K562 (cell line): ENCODE data around the gene HEMGN. TPM values are rescaled to one million over a fixed set of nuclear protein-coding genes. Genes with fewer than 3 reads are reported as not detected.
A peak's percentile ranks its signal among the peaks of the same experiment; 100 is the strongest.

Experiments
- ARID1B ChIP-seq: fragments of 450-650 bp; IDR thresholded peaks from 2 replicates; pipeline ENCODE4 v1.6.1; 2016; ENCODE audit warnings: antibody characterized with exemption, mild to moderate bottlenecking, inconsistent platforms
- BRCA1 ChIP-seq, 2 experiments: fragments of 450-650 bp in 1 of 2; sonication (generic) in 1 of 2; formaldehyde crosslinking in 1 of 2; IDR thresholded peaks; 2 replicates each; pipeline versions ENCODE4 v1.5.0 to v1.6.1; 2017 to 2020; ENCODE audit warnings: mild to moderate bottlenecking in 1 of 2, missing genetic modification reagents in 1 of 2
- KHSRP ChIP-seq: fragments of 450-650 bp; IDR thresholded peaks from 2 replicates; pipeline ENCODE4 v1.6.1; 2017
- PTRF ChIP-seq: fragments of 450-650 bp; IDR thresholded peaks from 2 replicates; pipeline ENCODE4 v1.6.1; 2016; ENCODE audit warnings: mild to moderate bottlenecking, missing genetic modification characterization, missing compliant biosample characterization
- RAD51 ChIP-seq: fragments of 450-650 bp; IDR thresholded peaks from 2 replicates; pipeline ENCODE4 v1.7.1; 2016; ENCODE audit warnings: low read depth, mild to moderate bottlenecking, borderline replicate concordance
- RBM17 ChIP-seq: fragments of 200-400 bp; formaldehyde crosslinking; IDR thresholded peaks from 2 replicates; pipeline ENCODE4 v1.6.1; 2017; ENCODE audit warnings: low read depth, mild to moderate bottlenecking, low read length, borderline replicate concordance
- SOX6 ChIP-seq: fragments of 450-650 bp; IDR thresholded peaks from 2 replicates; pipeline ENCODE4 v1.6.1; 2014; ENCODE audit warnings: mild to moderate bottlenecking
- TRIM28 ChIP-seq: fragments of 450-650 bp; IDR thresholded peaks from 2 replicates; pipeline ENCODE4 v1.6.1; 2017
- U2AF1 ChIP-seq: fragments of 200-400 bp; formaldehyde crosslinking; optimal IDR thresholded peaks from 2 replicates; pipeline ENCODE3; 2017; ENCODE audit warnings: mild to moderate bottlenecking, low read depth, low read length, moderate library complexity
- ZNF311 ChIP-seq: fragments of 250-450 bp; sonication (Bioruptor Pico); IDR thresholded peaks from 2 replicates; pipeline ENCODE4 v1.4.0; 2020; ENCODE audit warnings: mild to moderate bottlenecking, moderate library complexity
- polyA plus RNA-seq, 8 experiments: library from polyadenylated mRNA; depleted of rRNA in 4 of 8; stranded (reverse) in 5 of 8; unstranded in 3 of 8; fragments of >200 nt; fragmentation: Nextera tagmentation in 2 of 8; fragmentation: Illumina TruSeq in 1 of 8; extraction: Ambion mirVana in 2 of 8; extraction: Trizol in 1 of 8; gene quantifications; 2 replicates each; pipeline versions ENCODE4 v1.2.1 to v1.2.3, GENCODE V29; 2011 to 2014; ENCODE audit warnings: inconsistent platforms in 1 of 8, missing spikeins in 1 of 8
- total RNA-seq, 7 experiments: library from RNA; depleted of rRNA in 6 of 7; stranded (reverse); fragments of >200 nt in 6 of 7; fragmentation: Illumina TruSeq in 2 of 7; extraction: Trizol in 2 of 7; gene quantifications; 2 replicates each; pipeline versions ENCODE4 v1.2.1 to v1.2.3, GENCODE V29; 2011 to 2021; ENCODE audit warnings: low replicate concordance in 1 of 7
- TF ChIP-seq, protein P1 (sequence below): sonication (generic); formaldehyde crosslinking; IDR thresholded peaks from 2 replicates; pipeline ENCODE4 v1.8.0; 2022; ENCODE audit warnings: mild to moderate bottlenecking, missing genetic modification reagents
- TF ChIP-seq, protein P2 (sequence below): fragments of 450-650 bp; IDR thresholded peaks from 2 replicates; pipeline ENCODE4 v1.6.1; 2016; ENCODE audit warnings: mild to moderate bottlenecking, moderate library complexity
- TF ChIP-seq, protein P3 (sequence below): conservative IDR thresholded peaks from 2 replicates; pipeline ENCODE4 v1.6.1; 2011; ENCODE audit warnings: low read depth, mild to moderate bottlenecking, low read length; ENCODE audit not compliant: control insufficient read depth

HEMGN gene
- total and polyA plus RNA-seq, 9 of the 15 experiments (the other 6 are each of a cell fraction or from before 2014, with no cell fraction given), result 56.3 to 258 (median 137) TPM

DNA sequence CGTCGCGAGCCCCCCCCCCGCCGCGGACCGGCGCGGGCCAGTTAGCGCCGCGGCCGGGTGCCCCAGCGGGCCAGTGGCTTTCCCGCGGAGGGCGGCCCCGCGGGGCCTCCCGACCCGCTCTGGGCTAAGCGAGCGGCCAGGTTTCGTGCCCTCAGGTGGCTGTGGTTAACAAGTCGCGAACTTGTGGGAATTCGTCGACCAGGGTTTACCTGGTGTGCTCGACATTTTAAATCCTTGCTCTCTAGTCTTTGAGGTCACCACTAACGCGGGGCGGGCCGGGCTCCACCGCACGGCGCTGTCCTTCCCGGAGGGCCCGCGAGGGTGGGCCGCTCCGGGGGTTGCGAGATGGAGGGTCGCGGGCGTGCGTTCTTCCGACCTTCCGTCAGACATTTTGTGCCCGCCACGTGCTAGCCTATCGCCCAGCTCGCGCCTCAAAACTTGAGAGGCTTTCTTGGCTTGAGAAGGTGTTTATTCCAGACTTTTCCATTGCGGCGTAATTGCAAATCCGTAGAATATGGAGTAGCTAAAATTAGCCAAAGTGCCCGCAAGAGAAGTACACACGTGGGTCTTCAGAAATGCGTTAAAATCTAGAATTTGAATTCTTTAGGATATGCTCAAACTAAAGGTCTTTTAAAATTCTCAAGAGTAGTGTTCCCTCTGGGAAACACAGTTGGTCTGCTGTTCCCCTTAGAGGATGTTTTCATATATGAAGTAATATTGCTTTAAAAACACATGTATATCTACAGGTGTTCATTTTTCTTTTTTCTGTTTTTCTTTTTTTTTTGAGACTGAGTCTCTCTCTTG is 47.3 kb upstream of the HEMGN start (continued):
- no peak for TF ChIP-seq RAD51
- no peak for TF ChIP-seq KHSRP
- TF ChIP-seq, protein P1, sequence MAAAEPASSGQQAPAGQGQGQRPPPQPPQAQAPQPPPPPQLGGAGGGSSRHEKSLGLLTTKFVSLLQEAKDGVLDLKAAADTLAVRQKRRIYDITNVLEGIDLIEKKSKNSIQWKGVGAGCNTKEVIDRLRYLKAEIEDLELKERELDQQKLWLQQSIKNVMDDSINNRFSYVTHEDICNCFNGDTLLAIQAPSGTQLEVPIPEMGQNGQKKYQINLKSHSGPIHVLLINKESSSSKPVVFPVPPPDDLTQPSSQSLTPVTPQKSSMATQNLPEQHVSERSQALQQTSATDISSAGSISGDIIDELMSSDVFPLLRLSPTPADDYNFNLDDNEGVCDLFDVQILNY (CRISPR knock-in tag), result no peak
- no peak for TF ChIP-seq RBM17
- TF ChIP-seq, protein P2, sequence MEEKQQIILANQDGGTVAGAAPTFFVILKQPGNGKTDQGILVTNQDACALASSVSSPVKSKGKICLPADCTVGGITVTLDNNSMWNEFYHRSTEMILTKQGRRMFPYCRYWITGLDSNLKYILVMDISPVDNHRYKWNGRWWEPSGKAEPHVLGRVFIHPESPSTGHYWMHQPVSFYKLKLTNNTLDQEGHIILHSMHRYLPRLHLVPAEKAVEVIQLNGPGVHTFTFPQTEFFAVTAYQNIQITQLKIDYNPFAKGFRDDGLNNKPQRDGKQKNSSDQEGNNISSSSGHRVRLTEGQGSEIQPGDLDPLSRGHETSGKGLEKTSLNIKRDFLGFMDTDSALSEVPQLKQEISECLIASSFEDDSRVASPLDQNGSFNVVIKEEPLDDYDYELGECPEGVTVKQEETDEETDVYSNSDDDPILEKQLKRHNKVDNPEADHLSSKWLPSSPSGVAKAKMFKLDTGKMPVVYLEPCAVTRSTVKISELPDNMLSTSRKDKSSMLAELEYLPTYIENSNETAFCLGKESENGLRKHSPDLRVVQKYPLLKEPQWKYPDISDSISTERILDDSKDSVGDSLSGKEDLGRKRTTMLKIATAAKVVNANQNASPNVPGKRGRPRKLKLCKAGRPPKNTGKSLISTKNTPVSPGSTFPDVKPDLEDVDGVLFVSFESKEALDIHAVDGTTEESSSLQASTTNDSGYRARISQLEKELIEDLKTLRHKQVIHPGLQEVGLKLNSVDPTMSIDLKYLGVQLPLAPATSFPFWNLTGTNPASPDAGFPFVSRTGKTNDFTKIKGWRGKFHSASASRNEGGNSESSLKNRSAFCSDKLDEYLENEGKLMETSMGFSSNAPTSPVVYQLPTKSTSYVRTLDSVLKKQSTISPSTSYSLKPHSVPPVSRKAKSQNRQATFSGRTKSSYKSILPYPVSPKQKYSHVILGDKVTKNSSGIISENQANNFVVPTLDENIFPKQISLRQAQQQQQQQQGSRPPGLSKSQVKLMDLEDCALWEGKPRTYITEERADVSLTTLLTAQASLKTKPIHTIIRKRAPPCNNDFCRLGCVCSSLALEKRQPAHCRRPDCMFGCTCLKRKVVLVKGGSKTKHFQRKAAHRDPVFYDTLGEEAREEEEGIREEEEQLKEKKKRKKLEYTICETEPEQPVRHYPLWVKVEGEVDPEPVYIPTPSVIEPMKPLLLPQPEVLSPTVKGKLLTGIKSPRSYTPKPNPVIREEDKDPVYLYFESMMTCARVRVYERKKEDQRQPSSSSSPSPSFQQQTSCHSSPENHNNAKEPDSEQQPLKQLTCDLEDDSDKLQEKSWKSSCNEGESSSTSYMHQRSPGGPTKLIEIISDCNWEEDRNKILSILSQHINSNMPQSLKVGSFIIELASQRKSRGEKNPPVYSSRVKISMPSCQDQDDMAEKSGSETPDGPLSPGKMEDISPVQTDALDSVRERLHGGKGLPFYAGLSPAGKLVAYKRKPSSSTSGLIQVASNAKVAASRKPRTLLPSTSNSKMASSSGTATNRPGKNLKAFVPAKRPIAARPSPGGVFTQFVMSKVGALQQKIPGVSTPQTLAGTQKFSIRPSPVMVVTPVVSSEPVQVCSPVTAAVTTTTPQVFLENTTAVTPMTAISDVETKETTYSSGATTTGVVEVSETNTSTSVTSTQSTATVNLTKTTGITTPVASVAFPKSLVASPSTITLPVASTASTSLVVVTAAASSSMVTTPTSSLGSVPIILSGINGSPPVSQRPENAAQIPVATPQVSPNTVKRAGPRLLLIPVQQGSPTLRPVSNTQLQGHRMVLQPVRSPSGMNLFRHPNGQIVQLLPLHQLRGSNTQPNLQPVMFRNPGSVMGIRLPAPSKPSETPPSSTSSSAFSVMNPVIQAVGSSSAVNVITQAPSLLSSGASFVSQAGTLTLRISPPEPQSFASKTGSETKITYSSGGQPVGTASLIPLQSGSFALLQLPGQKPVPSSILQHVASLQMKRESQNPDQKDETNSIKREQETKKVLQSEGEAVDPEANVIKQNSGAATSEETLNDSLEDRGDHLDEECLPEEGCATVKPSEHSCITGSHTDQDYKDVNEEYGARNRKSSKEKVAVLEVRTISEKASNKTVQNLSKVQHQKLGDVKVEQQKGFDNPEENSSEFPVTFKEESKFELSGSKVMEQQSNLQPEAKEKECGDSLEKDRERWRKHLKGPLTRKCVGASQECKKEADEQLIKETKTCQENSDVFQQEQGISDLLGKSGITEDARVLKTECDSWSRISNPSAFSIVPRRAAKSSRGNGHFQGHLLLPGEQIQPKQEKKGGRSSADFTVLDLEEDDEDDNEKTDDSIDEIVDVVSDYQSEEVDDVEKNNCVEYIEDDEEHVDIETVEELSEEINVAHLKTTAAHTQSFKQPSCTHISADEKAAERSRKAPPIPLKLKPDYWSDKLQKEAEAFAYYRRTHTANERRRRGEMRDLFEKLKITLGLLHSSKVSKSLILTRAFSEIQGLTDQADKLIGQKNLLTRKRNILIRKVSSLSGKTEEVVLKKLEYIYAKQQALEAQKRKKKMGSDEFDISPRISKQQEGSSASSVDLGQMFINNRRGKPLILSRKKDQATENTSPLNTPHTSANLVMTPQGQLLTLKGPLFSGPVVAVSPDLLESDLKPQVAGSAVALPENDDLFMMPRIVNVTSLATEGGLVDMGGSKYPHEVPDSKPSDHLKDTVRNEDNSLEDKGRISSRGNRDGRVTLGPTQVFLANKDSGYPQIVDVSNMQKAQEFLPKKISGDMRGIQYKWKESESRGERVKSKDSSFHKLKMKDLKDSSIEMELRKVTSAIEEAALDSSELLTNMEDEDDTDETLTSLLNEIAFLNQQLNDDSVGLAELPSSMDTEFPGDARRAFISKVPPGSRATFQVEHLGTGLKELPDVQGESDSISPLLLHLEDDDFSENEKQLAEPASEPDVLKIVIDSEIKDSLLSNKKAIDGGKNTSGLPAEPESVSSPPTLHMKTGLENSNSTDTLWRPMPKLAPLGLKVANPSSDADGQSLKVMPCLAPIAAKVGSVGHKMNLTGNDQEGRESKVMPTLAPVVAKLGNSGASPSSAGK, result peak; percentile 98
- no peak for TF ChIP-seq PTRF
- TF ChIP-seq, protein P3, sequence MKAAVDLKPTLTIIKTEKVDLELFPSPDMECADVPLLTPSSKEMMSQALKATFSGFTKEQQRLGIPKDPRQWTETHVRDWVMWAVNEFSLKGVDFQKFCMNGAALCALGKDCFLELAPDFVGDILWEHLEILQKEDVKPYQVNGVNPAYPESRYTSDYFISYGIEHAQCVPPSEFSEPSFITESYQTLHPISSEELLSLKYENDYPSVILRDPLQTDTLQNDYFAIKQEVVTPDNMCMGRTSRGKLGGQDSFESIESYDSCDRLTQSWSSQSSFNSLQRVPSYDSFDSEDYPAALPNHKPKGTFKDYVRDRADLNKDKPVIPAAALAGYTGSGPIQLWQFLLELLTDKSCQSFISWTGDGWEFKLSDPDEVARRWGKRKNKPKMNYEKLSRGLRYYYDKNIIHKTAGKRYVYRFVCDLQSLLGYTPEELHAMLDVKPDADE, result no peak
- no peak for TF ChIP-seq SOX6
- TF ChIP-seq U2AF1, result no peak
- no peak for TF ChIP-seq ARID1B
- TF ChIP-seq TRIM28, result no peak
- TF ChIP-seq BRCA1 (IDR thresholded peaks at IDR 0.05), result no peak
- TF ChIP-seq BRCA1 (CRISPR knock-in tag; IDR thresholded peaks at IDR 0.05), result no peak; the same call in 1 of the 2 replicates
- 0 out of 2 replicates have a peak, but pooled peaks have one; percentile 48 for TF ChIP-seq ZNF311 (CRISPR knock-in tag)
